Neuronal stem cell (in vitro differentiated cells): ENCODE measurements around the gene SENP2. TPM values are rescaled to one million over a fixed set of nuclear protein-coding genes. Genes with fewer than 3 reads are reported as not detected.

Experiments used
- small RNA-seq: library from polyadenylated mRNA; stranded (forward); fragments of <200 nt; extraction: miRNeasy Mini kit (QIAGEN cat#:217004); gene quantifications from one replicate; pipeline ENCODE3, GENCODE V24; 2013; ENCODE audit not compliant: insufficient read depth

Gene SENP2

Small RNA genes within 50 kb of the gene (small RNA-seq; reads per million reads assigned to genes)
- not detected for gene AC133473.1
